ENCODE data around the gene CFHR2.
"Not testable (repeated sequence)": the region's sequence is repeated elsewhere in the genome, so short reads cannot be mapped to it uniquely, and the experiment has no call there.

GRCh38 chr1:196932853-196933252 is 10.7 kb upstream of the CFHR2 start:
- not testable (repeated sequence) for TF ChIP-seq CTCF, POLR2AphosphoS5 (IDR thresholded peaks at IDR 0.05)
